Measurements from ENCODE around the gene AMBRA1. TPM values are rescaled to one million over a fixed set of nuclear protein-coding genes. Genes with fewer than 3 reads are reported as not detected.
A peak's percentile ranks its signal among the peaks of the same experiment; 100 is the strongest.

The AMBRA1 gene
- total RNA-seq, 1 donor from 2014 or later = 33.9 TPM

GRCh38 chr11:46543564-46543963, 50.3 kb downstream of the AMBRA1 start:
- H3K4me1 ChIP-seq = peaks cover 2% of the 10 kb centered on the region
- intact Hi-C loops (cut with DNase I) = loop anchor here (10.0 kb wide), 1 partner anchor 99 kb away; no protein-coding TSS in a partner anchor
- ATAC-seq = no peak
- TF ChIP-seq CTCF (IDR thresholded peaks at IDR 0.05) = no peak
- no peak for DNase-seq
- peaks cover 86% of the 10 kb centered on the region for H3K36me3 ChIP-seq
- no peak overlapping the region for H3K4me3 ChIP-seq
- no peak overlapping the region for H3K27ac ChIP-seq
- no peaks in the 10 kb centered on the region for H3K9me3 ChIP-seq
- H3K27me3 ChIP-seq = no peaks in the 10 kb centered on the region

GRCh38 chr11:46541593-46542371, 52.0 kb downstream of the AMBRA1 start:
- H3K36me3 ChIP-seq = peaks cover 79% of the 10 kb centered on the region
- peak; percentile 89 for DNase-seq
- ATAC-seq = peak; percentile 92
- H3K27me3 ChIP-seq = no peaks in the 10 kb centered on the region
- no peaks in the 10 kb centered on the region for H3K9me3 ChIP-seq
- H3K27ac ChIP-seq = no peak overlapping the region
- H3K4me1 ChIP-seq = no peaks in the 10 kb centered on the region
- intact Hi-C loops (cut with DNase I) = loop anchor here (10.0 kb wide), 1 partner anchor 97 kb away; no protein-coding TSS in a partner anchor
- TF ChIP-seq CTCF (IDR thresholded peaks at IDR 0.05) = no peak
- H3K4me3 ChIP-seq = no peak overlapping the region

- DNase-seq = no peak
- H3K4me1 ChIP-seq = no peaks in the 10 kb centered on the region
- TF ChIP-seq CTCF (IDR thresholded peaks at IDR 0.05) = no peak
- peaks cover 70% of the 10 kb centered on the region for H3K36me3 ChIP-seq
- no peak overlapping the region for H3K4me3 ChIP-seq
- no peaks in the 10 kb centered on the region for H3K9me3 ChIP-seq
- H3K27me3 ChIP-seq = no peaks in the 10 kb centered on the region
- no peak overlapping the region for H3K27ac ChIP-seq
- intact Hi-C loops (cut with DNase I) = loop anchor here (10.0 kb wide), 1 partner anchor 96 kb away; no protein-coding TSS in a partner anchor
- ATAC-seq = no peak
Measured at GRCh38 chr11:46540807-46541206, 53.0 kb downstream of the AMBRA1 start.

- intact Hi-C loops (cut with DNase I) = loop anchor here (10.0 kb wide), 1 partner anchor 143 kb away; the partner anchor contains the start of gene CHRM4
- ATAC-seq = peak; percentile 82
- Histone ChIP-seq H3K27me3 (no peaks in the 10 kb centered on the region), H3K36me3 (peaks cover 39% of the 10 kb centered on the region), H3K4me3 (no peak overlapping the region), H3K4me1 (peaks cover 11% of the 10 kb centered on the region), H3K27ac (no peak overlapping the region), H3K9me3 (no peaks in the 10 kb centered on the region)
- no peak for DNase-seq
- TF ChIP-seq CTCF (IDR thresholded peaks at IDR 0.05) = peak; percentile 88
Measured at GRCh38 chr11:46537537-46538295, 56.1 kb downstream of the AMBRA1 start.

- Histone ChIP-seq H3K27ac (no peak overlapping the region), H3K27me3 (no peaks in the 10 kb centered on the region), H3K36me3 (peaks cover 33% of the 10 kb centered on the region), H3K4me1 (peaks cover 11% of the 10 kb centered on the region), H3K9me3 (no peaks in the 10 kb centered on the region), H3K4me3 (no peak overlapping the region)
- DNase-seq (no peak), ATAC-seq (no peak)
- intact Hi-C loops (cut with DNase I) = loop anchor here (10.0 kb wide), 1 partner anchor 142 kb away; the partner anchor contains the start of gene CHRM4
- no peak for TF ChIP-seq CTCF (IDR thresholded peaks at IDR 0.05)
Measured at GRCh38 chr11:46537121-46537520, 56.7 kb downstream of the AMBRA1 start.

All from upper lobe of right lung (tissue), 1 donor.